ENCODE measurements around the gene HBS1L. TPM values are rescaled to one million over a fixed set of nuclear protein-coding genes. Genes with fewer than 3 reads are reported as not detected.

The HBS1L gene
- polyA plus RNA-seq, 1 donor (not counting 4 experiments of a cell fraction or from before 2014, with no cell fraction given): 61.6 TPM

DNA sequence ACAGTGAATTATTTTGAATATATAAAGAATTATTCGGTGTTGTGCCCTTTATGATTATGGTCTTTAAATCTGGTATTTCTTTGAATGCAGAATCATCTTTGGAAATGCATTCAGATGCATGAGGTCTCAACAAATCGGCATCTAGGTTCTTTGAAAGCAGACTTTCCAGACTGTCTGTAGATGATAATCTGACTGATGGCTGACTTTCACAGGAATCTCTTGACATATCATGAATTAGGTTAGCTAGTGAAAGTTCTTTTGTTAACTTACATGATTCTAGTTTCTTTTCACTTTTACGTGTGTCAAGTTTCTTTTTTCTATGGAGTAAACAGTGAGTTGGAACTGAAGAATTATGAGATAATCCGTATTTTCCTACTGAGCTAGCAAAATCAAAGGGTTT, 17.1 kb downstream of the HBS1L start:
- Histone ChIP-seq H2AFZ (ENCODE audit: control insufficient read depth, low read length) (no peak overlapping the region), H3K27ac (ENCODE audit: control insufficient read depth, insufficient read depth, low read length) (no peak overlapping the region), H3K79me2 (ENCODE audit: control insufficient read depth, insufficient read depth, low read length) (peaks cover 21% of the 10 kb centered on the region), H3K4me3 (ENCODE audit: control insufficient read depth in 2 of 3, extremely low read depth in 1 of 3, insufficient read depth in 2 of 3, low read depth in 1 of 3, low read length in 3 of 3) (no peak overlapping the region), H4K20me1 (ENCODE audit: control insufficient read depth, extremely low read depth, insufficient read depth, low read length) (no peaks in the 10 kb centered on the region), H3K36me3 (ENCODE audit: control insufficient read depth in 2 of 2, extremely low read depth in 1 of 2, insufficient read depth in 2 of 2, low read length in 2 of 2) (peaks cover 0 to 5% of the 10 kb centered on the region in 2 experiments), H3K4me2 (ENCODE audit: control insufficient read depth, extremely low read depth, insufficient read depth, low read depth, low read length) (no peak overlapping the region), H3K27me3 (ENCODE audit: control insufficient read depth, extremely low read depth, insufficient read depth, low read length) (no peaks in the 10 kb centered on the region), H3K9me1 (ENCODE audit: control insufficient read depth, extremely low read depth, insufficient read depth, low read length) (no peaks in the 10 kb centered on the region), H3K9me3 (ENCODE audit: control insufficient read depth, low read depth, low read length) (no peaks in the 10 kb centered on the region), H3K9ac (ENCODE audit: control insufficient read depth, extremely low read depth, insufficient read depth, low read length) (no peak overlapping the region), H3K4me1 (ENCODE audit: control insufficient read depth, extremely low read depth, insufficient read depth, low read length) (no peaks in the 10 kb centered on the region)
- FAIRE-seq: no peak
- TF ChIP-seq, protein P1, sequence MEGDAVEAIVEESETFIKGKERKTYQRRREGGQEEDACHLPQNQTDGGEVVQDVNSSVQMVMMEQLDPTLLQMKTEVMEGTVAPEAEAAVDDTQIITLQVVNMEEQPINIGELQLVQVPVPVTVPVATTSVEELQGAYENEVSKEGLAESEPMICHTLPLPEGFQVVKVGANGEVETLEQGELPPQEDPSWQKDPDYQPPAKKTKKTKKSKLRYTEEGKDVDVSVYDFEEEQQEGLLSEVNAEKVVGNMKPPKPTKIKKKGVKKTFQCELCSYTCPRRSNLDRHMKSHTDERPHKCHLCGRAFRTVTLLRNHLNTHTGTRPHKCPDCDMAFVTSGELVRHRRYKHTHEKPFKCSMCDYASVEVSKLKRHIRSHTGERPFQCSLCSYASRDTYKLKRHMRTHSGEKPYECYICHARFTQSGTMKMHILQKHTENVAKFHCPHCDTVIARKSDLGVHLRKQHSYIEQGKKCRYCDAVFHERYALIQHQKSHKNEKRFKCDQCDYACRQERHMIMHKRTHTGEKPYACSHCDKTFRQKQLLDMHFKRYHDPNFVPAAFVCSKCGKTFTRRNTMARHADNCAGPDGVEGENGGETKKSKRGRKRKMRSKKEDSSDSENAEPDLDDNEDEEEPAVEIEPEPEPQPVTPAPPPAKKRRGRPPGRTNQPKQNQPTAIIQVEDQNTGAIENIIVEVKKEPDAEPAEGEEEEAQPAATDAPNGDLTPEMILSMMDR (optimal IDR thresholded peaks at IDR 0.05 in 1 of 3, IDR thresholded peaks at IDR 0.05 in 1 of 3, conservative IDR thresholded peaks at IDR 0.05 in 1 of 3; ENCODE audit: extremely low read depth in 1 of 3, insufficient read depth in 2 of 3, low read length in 3 of 3): no peak
- TF ChIP-seq EZH2 (IDR thresholded peaks at IDR 0.05; ENCODE audit: low read length): no peak
- dilution Hi-C loops (cut with MboI; ENCODE audit: extremely low pct_ligation_motif_present, low sequenced_read_pairs): no loop called here
- DNase-seq (ENCODE audit: low read depth, low spot score): no peak

DNA sequence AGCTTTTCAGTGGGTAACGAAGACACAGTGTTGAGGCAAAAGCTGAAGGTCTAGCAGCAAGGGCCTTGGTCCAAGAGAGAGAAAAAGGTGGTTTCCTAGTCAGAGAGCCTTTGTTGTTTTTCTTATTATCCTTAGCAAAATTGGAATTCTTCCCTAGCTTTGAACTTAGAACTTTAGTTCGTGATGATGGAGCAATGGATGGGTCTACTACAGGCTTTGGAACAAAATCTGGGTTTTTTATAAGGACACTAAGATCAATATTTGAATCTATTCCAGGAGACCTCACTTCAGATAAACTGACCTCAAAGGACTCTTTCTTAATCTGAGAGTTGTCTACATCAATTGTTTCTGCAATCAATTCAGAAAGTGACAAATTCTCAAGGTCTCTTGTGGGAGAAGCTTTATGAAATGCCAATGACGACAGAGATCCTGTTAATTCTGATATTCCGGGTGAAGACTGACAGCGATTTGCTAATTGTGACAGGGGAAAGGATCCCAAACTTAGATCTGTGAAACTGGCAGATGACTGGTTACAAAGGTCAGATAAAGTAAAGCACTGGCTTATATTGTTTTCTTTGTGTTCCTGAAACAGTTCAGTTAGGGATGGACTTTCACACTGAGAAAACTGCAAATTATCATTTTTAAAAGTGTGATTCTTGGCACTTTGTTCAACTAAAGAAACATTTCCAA, 17.7 kb downstream of the HBS1L start:
- Histone ChIP-seq H3K79me2 (ENCODE audit: control insufficient read depth, insufficient read depth, low read length) (peaks cover 16% of the 10 kb centered on the region), H2AFZ (ENCODE audit: control insufficient read depth, low read length) (no peak overlapping the region), H3K27ac (ENCODE audit: control insufficient read depth, insufficient read depth, low read length) (no peak overlapping the region), H3K9ac (ENCODE audit: control insufficient read depth, extremely low read depth, insufficient read depth, low read length) (no peak overlapping the region), H3K9me3 (ENCODE audit: control insufficient read depth, low read depth, low read length) (no peaks in the 10 kb centered on the region), H3K4me3 (ENCODE audit: control insufficient read depth in 2 of 3, extremely low read depth in 1 of 3, insufficient read depth in 2 of 3, low read depth in 1 of 3, low read length in 3 of 3) (no peak overlapping the region), H3K9me1 (ENCODE audit: control insufficient read depth, extremely low read depth, insufficient read depth, low read length) (no peaks in the 10 kb centered on the region), H4K20me1 (ENCODE audit: control insufficient read depth, extremely low read depth, insufficient read depth, low read length) (no peaks in the 10 kb centered on the region), H3K4me2 (ENCODE audit: control insufficient read depth, extremely low read depth, insufficient read depth, low read depth, low read length) (no peak overlapping the region), H3K4me1 (ENCODE audit: control insufficient read depth, extremely low read depth, insufficient read depth, low read length) (no peaks in the 10 kb centered on the region), H3K27me3 (ENCODE audit: control insufficient read depth, extremely low read depth, insufficient read depth, low read length) (no peaks in the 10 kb centered on the region), H3K36me3 (ENCODE audit: control insufficient read depth in 2 of 2, extremely low read depth in 1 of 2, insufficient read depth in 2 of 2, low read length in 2 of 2) (peaks cover 0 to 5% of the 10 kb centered on the region in 2 experiments)
- TF ChIP-seq, protein P1 (optimal IDR thresholded peaks at IDR 0.05 in 1 of 3, IDR thresholded peaks at IDR 0.05 in 1 of 3, conservative IDR thresholded peaks at IDR 0.05 in 1 of 3; ENCODE audit: extremely low read depth in 1 of 3, insufficient read depth in 2 of 3, low read length in 3 of 3): no peak
- TF ChIP-seq EZH2 (IDR thresholded peaks at IDR 0.05; ENCODE audit: low read length): no peak
- peak; percentile 70 for FAIRE-seq
- no peak for DNase-seq (ENCODE audit: low read depth, low spot score)
- dilution Hi-C loops (cut with MboI; ENCODE audit: extremely low pct_ligation_motif_present, low sequenced_read_pairs): no loop called here

Measured in keratinocyte (primary cell).